Measurements from ENCODE around the gene USP35. TPM values are rescaled to one million over a fixed set of nuclear protein-coding genes. Genes with fewer than 3 reads are reported as not detected.

The USP35 gene
- total RNA-seq, 4 donors from 2014 or later: 6.7 to 15.1 (median 8.6) TPM

GRCh38 chr11:78199015-78199652 is 10.4 kb downstream of the USP35 start:
- ATAC-seq (ENCODE audit: low FRiP score) (no peak), DNase-seq (ENCODE audit: low spot score) (no peak)
- TF ChIP-seq, protein P1, sequence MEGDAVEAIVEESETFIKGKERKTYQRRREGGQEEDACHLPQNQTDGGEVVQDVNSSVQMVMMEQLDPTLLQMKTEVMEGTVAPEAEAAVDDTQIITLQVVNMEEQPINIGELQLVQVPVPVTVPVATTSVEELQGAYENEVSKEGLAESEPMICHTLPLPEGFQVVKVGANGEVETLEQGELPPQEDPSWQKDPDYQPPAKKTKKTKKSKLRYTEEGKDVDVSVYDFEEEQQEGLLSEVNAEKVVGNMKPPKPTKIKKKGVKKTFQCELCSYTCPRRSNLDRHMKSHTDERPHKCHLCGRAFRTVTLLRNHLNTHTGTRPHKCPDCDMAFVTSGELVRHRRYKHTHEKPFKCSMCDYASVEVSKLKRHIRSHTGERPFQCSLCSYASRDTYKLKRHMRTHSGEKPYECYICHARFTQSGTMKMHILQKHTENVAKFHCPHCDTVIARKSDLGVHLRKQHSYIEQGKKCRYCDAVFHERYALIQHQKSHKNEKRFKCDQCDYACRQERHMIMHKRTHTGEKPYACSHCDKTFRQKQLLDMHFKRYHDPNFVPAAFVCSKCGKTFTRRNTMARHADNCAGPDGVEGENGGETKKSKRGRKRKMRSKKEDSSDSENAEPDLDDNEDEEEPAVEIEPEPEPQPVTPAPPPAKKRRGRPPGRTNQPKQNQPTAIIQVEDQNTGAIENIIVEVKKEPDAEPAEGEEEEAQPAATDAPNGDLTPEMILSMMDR (IDR thresholded peaks at IDR 0.05): no peak

DNA sequence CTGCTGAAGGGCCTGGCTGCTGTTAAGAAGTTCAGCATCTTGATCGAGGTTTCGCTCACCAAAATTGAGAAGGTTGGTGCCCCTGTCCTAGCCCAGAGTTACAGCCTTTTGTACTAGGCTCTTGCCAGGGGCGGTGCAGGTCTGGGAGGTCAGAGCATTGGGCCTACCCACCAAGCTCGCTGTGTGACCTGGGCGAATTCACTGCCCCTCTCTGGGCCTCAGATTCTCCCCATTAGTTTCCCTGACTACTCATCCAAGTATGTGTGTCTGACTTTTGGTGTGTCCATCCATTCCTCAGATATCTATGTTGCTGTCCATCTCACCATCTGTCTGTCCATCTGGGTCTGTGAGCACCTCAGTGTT is 10.9 kb downstream of the USP35 start:
- TF ChIP-seq, protein P1 (IDR thresholded peaks at IDR 0.05): no peak
- DNase-seq (ENCODE audit: low spot score) (no peak), ATAC-seq (ENCODE audit: low FRiP score) (no peak)

- ATAC-seq (ENCODE audit: low FRiP score) (no peak), DNase-seq (ENCODE audit: low spot score) (no peak)
- TF ChIP-seq, protein P1 (IDR thresholded peaks at IDR 0.05): no peak
Measured at GRCh38 chr11:78200061-78200460, 11.3 kb downstream of the USP35 start.

GRCh38 chr11:78200553-78200952 is 11.8 kb downstream of the USP35 start:
- DNase-seq (ENCODE audit: low spot score): no peak
- TF ChIP-seq, protein P1 (IDR thresholded peaks at IDR 0.05): no peak
- ATAC-seq (ENCODE audit: low FRiP score): no peak

DNA sequence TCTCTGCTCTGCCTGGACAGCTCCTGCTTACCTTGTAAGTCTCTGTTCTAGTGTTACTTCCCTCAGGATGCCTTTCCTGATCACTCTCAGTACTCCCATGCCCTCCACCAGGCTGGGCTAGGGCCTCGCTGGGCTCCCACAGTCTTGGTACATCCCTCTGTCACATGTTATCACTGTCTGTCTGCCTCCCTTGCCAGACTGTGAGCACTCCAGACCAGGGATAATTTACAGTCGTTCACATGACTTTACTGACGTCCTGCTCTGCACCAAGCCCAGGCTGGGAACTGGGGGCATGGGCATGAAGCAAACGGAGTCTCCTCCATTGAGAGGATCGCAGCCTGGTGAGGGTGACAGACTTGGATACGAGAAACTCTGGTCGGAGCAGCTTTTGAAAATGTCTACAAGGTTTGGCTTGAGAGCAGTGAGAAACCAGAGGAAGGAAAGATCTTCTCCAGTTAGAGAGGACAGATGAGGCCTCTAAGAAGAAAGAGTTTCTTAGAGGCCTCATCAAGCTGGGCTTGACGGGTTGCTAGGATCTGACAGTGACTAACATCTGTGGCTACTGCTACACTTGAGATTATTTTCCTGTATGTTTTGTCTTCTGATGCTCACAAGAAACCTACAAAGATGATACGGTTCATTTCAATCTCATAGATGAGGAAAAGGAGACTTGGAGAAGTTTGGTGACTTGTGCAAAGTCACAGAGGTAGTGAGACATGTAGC is 12.5 kb downstream of the USP35 start:
- no peak for ATAC-seq (ENCODE audit: low FRiP score)
- no peak for DNase-seq (ENCODE audit: low spot score)
- TF ChIP-seq, protein P1 (IDR thresholded peaks at IDR 0.05): no peak

DNA sequence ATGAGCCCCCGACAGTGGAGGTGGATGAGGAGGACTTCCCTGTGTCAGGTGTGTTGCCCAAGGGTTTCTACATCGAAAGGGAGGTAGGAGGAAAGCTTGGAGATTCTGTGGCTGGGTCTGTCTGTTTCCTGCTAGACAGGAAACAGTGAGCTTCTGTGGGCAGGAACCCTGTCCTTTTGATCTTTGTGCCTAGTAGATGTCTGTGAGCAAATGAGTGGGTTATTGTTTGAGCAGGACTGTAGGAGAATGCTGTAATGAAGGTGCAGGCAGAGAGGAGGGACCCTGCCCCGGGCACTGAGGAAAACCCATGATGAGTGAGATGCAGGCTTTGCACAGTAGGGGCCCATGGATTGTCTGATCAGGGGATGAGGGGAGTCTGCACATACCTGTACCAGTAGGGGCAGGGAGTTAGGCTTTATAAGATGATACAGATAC is 14.0 kb downstream of the USP35 start:
- ATAC-seq (ENCODE audit: low FRiP score) (no peak), DNase-seq (ENCODE audit: low spot score) (no peak)
- TF ChIP-seq, protein P1 (IDR thresholded peaks at IDR 0.05): no peak

DNA sequence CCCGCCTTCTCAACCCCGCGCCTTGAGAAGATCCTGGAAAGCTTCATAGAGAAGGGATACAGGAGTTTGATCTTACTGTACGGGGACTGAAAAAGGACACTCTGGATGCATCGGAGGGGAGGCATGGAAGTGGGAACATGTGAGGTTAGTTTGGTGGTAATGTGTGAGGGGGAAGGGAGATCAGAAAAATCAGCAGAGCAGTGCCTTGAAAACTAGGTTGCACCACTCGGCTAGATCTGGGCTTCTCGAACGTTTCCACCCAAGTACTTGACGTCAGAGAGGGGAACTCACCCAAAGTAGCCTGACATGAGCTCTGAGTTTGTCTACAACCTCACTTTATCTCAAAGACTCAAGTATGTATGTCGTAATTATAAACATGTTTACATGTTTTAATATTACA is 14.5 kb downstream of the USP35 start:
- no peak for DNase-seq (ENCODE audit: low spot score)
- TF ChIP-seq, protein P1 (IDR thresholded peaks at IDR 0.05): no peak
- no peak for ATAC-seq (ENCODE audit: low FRiP score)

Measured in omental fat pad (tissue), 4 donors.